ENCODE results near the gene RAD52.

DNA sequence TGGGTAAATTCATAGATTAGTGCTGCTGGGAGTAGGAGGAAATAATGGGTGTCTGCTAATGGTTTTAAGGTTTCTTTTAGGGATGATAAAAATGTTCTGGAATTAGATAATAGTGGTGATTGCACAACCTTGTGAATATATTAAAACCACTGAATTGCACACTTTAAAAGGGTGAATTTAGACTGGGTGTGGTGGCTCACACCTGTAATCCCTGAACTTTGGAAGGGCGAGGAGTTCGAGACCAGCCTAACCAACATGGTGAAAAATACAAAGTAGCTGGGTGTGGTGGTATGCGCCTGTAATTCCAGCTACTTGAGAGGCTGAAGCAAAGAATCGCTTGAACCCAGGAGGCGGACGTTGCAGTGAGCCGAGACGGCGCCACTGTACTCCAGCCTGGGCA lies 1.3 kb downstream of the RAD52 start:
- TF ChIP-seq CTCF (IDR thresholded peaks at IDR 0.05) (no peak), BHLHE40 (IDR thresholded peaks at IDR 0.05; ENCODE audit: low read depth, low read length) (no peak), JUN (IDR thresholded peaks at IDR 0.05) (no peak), POLR2A (IDR thresholded peaks at IDR 0.05; ENCODE audit: low read length) (no peak), EP300 (IDR thresholded peaks at IDR 0.05) (no peak), CHD2 (IDR thresholded peaks at IDR 0.05; ENCODE audit: low read length, partially characterized antibody) (no peak), HOXB5 (CRISPR knock-in tag; IDR thresholded peaks at IDR 0.05) (no peak), KDM5A (IDR thresholded peaks at IDR 0.05) (no peak), RCOR1 (IDR thresholded peaks at IDR 0.05; ENCODE audit: low read depth, low read length) (no peak)
- TF ChIP-seq, protein P1, sequence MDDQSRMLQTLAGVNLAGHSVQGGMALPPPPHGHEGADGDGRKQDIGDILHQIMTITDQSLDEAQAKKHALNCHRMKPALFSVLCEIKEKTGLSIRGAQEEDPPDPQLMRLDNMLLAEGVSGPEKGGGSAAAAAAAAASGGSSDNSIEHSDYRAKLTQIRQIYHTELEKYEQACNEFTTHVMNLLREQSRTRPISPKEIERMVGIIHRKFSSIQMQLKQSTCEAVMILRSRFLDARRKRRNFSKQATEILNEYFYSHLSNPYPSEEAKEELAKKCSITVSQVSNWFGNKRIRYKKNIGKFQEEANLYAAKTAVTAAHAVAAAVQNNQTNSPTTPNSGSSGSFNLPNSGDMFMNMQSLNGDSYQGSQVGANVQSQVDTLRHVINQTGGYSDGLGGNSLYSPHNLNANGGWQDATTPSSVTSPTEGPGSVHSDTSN (IDR thresholded peaks at IDR 0.05), result no peak
- TF ChIP-seq, protein P2, sequence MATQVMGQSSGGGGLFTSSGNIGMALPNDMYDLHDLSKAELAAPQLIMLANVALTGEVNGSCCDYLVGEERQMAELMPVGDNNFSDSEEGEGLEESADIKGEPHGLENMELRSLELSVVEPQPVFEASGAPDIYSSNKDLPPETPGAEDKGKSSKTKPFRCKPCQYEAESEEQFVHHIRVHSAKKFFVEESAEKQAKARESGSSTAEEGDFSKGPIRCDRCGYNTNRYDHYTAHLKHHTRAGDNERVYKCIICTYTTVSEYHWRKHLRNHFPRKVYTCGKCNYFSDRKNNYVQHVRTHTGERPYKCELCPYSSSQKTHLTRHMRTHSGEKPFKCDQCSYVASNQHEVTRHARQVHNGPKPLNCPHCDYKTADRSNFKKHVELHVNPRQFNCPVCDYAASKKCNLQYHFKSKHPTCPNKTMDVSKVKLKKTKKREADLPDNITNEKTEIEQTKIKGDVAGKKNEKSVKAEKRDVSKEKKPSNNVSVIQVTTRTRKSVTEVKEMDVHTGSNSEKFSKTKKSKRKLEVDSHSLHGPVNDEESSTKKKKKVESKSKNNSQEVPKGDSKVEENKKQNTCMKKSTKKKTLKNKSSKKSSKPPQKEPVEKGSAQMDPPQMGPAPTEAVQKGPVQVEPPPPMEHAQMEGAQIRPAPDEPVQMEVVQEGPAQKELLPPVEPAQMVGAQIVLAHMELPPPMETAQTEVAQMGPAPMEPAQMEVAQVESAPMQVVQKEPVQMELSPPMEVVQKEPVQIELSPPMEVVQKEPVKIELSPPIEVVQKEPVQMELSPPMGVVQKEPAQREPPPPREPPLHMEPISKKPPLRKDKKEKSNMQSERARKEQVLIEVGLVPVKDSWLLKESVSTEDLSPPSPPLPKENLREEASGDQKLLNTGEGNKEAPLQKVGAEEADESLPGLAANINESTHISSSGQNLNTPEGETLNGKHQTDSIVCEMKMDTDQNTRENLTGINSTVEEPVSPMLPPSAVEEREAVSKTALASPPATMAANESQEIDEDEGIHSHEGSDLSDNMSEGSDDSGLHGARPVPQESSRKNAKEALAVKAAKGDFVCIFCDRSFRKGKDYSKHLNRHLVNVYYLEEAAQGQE (IDR thresholded peaks at IDR 0.05), result no peak
